Activated CD4-positive, alpha-beta T cell treated with anti-CD3 and anti-CD28 coated beads for 36 hours (primary cell): ENCODE results near the gene FAM149B1. TPM values are rescaled to one million over a fixed set of nuclear protein-coding genes. Genes with fewer than 3 reads are reported as not detected.

Experiments
- ATAC-seq: fragments of 200-7000 bp; cut with Tn5 transposase; one replicate; pipeline ENCODE4 v1.10.0; 2021; ENCODE audit warnings: mild to moderate bottlenecking, moderate library complexity
- CTCF ChIA-PET: fragments of 350-600 bp; sonication (Branson Sonifier 250); formaldehyde crosslinking; loops from one replicate; lab custom pipeline; 2021; ENCODE audit warnings: antibody characterized with exemption; lab: Charles Lee
- POLR2A ChIA-PET: fragments of 350-600 bp; sonication (Branson Sonifier 250); formaldehyde crosslinking; loops from one replicate; lab custom pipeline; 2021; ENCODE audit warnings: antibody characterized with exemption, inconsistent platforms; lab: Charles Lee
- DNase-seq: peaks from one replicate; pipeline ENCODE4 v3.0.0-alpha.2; 2020
- H3K27ac Mint-ChIP-seq: one replicate; pipeline ENCODE4 v1.8.0; 2021; ENCODE audit warnings: mixed read lengths
- H3K27me3 Mint-ChIP-seq: one replicate; pipeline ENCODE4 v1.8.0; 2021; ENCODE audit warnings: mixed read lengths
- H3K36me3 Mint-ChIP-seq: one replicate; pipeline ENCODE4 v1.8.0; 2021; ENCODE audit warnings: low read depth, mixed read lengths
- H3K4me1 Mint-ChIP-seq: one replicate; pipeline ENCODE4 v1.8.0; 2021; ENCODE audit warnings: mixed read lengths
- H3K4me3 Mint-ChIP-seq: one replicate; pipeline ENCODE4 v1.8.0; 2021; ENCODE audit warnings: mild to moderate bottlenecking, moderate library complexity, mixed read lengths
- H3K9me3 Mint-ChIP-seq: one replicate; pipeline ENCODE4 v1.8.0; 2021; ENCODE audit warnings: low read depth, mixed read lengths
- intact Hi-C, 2 experiments: fragments of 100-400 bp; cut with DNase I in 1 of 2; cut with micrococcal nuclease in 1 of 2; formaldehyde crosslinking; loops; one replicate each; pipeline versions ENCODE4 v1.14.2 to v1.15.1; 2022 to 2024; cut with DNase I, micrococcal nuclease
- total RNA-seq, 2 experiments: library from RNA; stranded (reverse); gene quantifications; one replicate each; pipeline ENCODE4 v1.2.3, GENCODE V29; 2021

The FAM149B1 gene
- total RNA-seq, 2 experiments from 2014 or later: 16.0 to 18.6 TPM

- DNase-seq (no peak), ATAC-seq (no peak)
- Mint-ChIP-seq H3K36me3 (peaks cover 27% of the 10 kb centered on the region), H3K4me3 (no peak overlapping the region), H3K27me3 (no peaks in the 10 kb centered on the region), H3K27ac (no peak overlapping the region), H3K9me3 (peaks cover 6% of the 10 kb centered on the region), H3K4me1 (peaks cover 3% of the 10 kb centered on the region)
- intact Hi-C loops: no loop called here
- ChIA-PET POLR2A (interaction anchor here (0.6 kb wide), 1 partner anchor 12 kb away, joined by 5 read pairs; no protein-coding TSS in a partner anchor), CTCF (no interaction called here)
Measured at GRCh38 chr10:73209705-73210104, 41.8 kb downstream of the FAM149B1 start.

- no peak for DNase-seq
- intact Hi-C loops: no loop called here
- Mint-ChIP-seq H3K4me1 (no peaks in the 10 kb centered on the region), H3K27me3 (no peaks in the 10 kb centered on the region), H3K27ac (no peak overlapping the region), H3K36me3 (peaks cover 25% of the 10 kb centered on the region), H3K4me3 (no peak overlapping the region), H3K9me3 (peaks cover 6% of the 10 kb centered on the region)
- ATAC-seq: no peak
- POLR2A ChIA-PET: no interaction called here
- CTCF ChIA-PET: no interaction called here
Measured at GRCh38 chr10:73210395-73211105, 42.6 kb downstream of the FAM149B1 start.

DNA sequence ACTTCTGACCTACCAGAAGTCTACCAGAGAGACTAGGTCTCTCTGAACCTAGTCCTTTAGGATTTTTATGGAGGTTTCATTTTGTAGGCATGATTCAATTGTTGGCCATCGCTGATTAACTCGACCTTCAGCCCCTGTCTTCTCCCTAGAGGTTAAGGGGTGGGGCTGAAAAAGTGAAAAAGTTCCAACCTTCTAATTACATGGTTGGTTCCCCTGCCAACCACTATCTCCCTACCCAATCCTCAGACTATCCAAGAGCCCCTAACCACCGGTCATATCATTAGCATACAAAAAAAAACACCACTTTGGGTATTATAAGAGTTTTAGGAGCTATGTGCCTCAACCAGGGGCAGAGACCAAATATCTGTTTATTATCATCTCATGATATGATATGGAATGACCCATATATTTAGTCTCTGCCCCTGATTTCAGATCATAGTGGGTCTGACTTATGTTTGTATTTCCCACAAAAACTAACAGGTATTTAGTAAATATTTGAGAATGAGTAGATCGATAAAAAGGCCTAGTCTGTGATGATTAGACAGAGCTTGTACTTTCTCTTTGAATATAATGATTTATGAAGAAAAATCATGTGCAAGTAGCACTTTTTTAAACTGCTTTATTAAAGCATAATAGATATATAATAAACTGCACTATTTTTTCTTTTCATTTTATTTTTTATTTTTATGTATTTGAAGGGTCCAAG is 43.3 kb downstream of the FAM149B1 start:
- ChIA-PET POLR2A (no interaction called here), CTCF (no interaction called here)
- ATAC-seq: no peak
- H3K4me3 Mint-ChIP-seq: no peak overlapping the region
- H3K36me3 Mint-ChIP-seq: peaks cover 25% of the 10 kb centered on the region
- no peaks in the 10 kb centered on the region for H3K27me3 Mint-ChIP-seq
- no peaks in the 10 kb centered on the region for H3K9me3 Mint-ChIP-seq
- no peak overlapping the region for H3K27ac Mint-ChIP-seq
- intact Hi-C loops: no loop called here
- H3K4me1 Mint-ChIP-seq: no peaks in the 10 kb centered on the region
- no peak for DNase-seq

DNA sequence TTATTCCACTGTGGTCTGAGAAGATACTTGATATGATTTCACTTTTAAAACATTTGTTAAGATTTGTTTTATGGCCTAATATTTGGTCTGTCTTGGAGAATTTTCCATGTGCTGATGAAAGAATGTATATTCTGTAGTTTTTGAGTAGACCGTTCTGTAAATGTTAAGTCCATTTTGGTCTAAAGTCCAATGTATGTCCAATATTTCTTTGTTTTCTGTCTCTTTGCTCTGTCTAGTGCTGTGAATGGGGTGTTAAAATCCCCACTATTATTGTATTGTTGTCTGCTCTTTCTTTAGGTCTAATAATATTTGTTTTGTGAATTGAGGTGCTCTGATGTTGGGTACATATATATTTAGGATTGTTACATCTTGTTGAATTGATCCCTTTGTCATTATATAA is 47.8 kb downstream of the FAM149B1 start:
- ATAC-seq: no peak
- Mint-ChIP-seq H3K4me3 (no peak overlapping the region), H3K9me3 (no peaks in the 10 kb centered on the region), H3K27me3 (no peaks in the 10 kb centered on the region), H3K27ac (no peak overlapping the region), H3K4me1 (no peaks in the 10 kb centered on the region), H3K36me3 (peaks cover 35% of the 10 kb centered on the region)
- ChIA-PET CTCF (no interaction called here), POLR2A (no interaction called here)
- intact Hi-C loops: no loop called here
- no peak for DNase-seq

- intact Hi-C loops: no loop called here
- Mint-ChIP-seq H3K27me3 (no peaks in the 10 kb centered on the region), H3K4me1 (no peaks in the 10 kb centered on the region), H3K9me3 (no peaks in the 10 kb centered on the region), H3K36me3 (peaks cover 44% of the 10 kb centered on the region), H3K4me3 (no peak overlapping the region), H3K27ac (no peak overlapping the region)
- no peak for DNase-seq
- ATAC-seq: no peak
- ChIA-PET CTCF (interaction anchor here (1.3 kb wide), 1 partner anchor 24 kb away, joined by 3 read pairs; no protein-coding TSS in a partner anchor), POLR2A (no interaction called here)
Measured at GRCh38 chr10:73217628-73218027, 49.7 kb downstream of the FAM149B1 start.

- Mint-ChIP-seq H3K9me3 (no peaks in the 10 kb centered on the region), H3K27ac (no peak overlapping the region), H3K27me3 (no peaks in the 10 kb centered on the region), H3K4me1 (no peaks in the 10 kb centered on the region), H3K4me3 (no peak overlapping the region), H3K36me3 (peaks cover 40% of the 10 kb centered on the region)
- DNase-seq (no peak), ATAC-seq (no peak)
- intact Hi-C loops: no loop called here
- ChIA-PET CTCF (interaction anchor here (0.8 to 1.3 kb wide), 2 partner anchors 13 to 23 kb away, joined by 3 to 4 read pairs; no protein-coding TSS in a partner anchor), POLR2A (interaction anchor here (0.6 to 0.7 kb wide), 2 partner anchors 57 to 184 kb away, joined by 3 to 4 read pairs; no protein-coding TSS in a partner anchor)
Measured at GRCh38 chr10:73218431-73219191, 50.7 kb downstream of the FAM149B1 start.

GRCh38 chr10:73219384-73219783 is 51.5 kb downstream of the FAM149B1 start:
- POLR2A ChIA-PET: no interaction called here
- no peaks in the 10 kb centered on the region for H3K9me3 Mint-ChIP-seq
- H3K27ac Mint-ChIP-seq: no peak overlapping the region

DNA sequence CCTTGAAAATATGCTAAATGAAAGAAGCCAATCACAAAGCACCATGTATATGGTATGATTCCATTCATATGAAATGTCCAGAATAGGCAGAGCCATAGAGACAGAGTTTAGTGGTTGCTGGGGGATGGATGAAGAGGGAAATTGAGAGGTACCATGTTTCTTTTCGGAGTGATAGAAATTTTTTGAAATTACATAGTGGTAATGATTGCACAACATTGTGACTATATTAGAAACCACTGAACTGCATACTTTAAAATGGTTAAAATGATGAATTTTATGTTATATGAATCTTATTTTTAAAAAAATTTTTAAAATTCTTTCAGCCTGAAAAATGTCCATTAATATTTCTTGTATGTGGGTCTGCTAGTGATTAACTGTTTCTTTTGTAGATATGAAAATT is 53.1 kb downstream of the FAM149B1 start:
- intact Hi-C loops: no loop called here
- ATAC-seq (no peak), DNase-seq (no peak)
- Mint-ChIP-seq H3K4me3 (no peak overlapping the region), H3K27ac (no peak overlapping the region), H3K27me3 (no peaks in the 10 kb centered on the region), H3K4me1 (no peaks in the 10 kb centered on the region), H3K9me3 (no peaks in the 10 kb centered on the region), H3K36me3 (peaks cover 30% of the 10 kb centered on the region)
- POLR2A ChIA-PET: no interaction called here
- CTCF ChIA-PET: no interaction called here

More at GRCh38 chr10:73219384-73219783, 51.5 kb downstream of the FAM149B1 start:
- Mint-ChIP-seq H3K4me3 (no peak overlapping the region), H3K4me1 (no peaks in the 10 kb centered on the region), H3K27me3 (no peaks in the 10 kb centered on the region), H3K36me3 (peaks cover 35% of the 10 kb centered on the region)
- no peak for DNase-seq
- intact Hi-C loops: no loop called here
- no peak for ATAC-seq
- CTCF ChIA-PET: interaction anchor here (1.3 kb wide), 1 partner anchor 44 kb away, joined by 3 read pairs; no protein-coding TSS in a partner anchor

- ChIA-PET POLR2A (interaction anchor here (1.0 kb wide), 1 partner anchor 22 kb away, joined by 3 read pairs; the partner anchor contains the start of gene DNAJC9), CTCF (interaction anchor here (1.3 kb wide), 1 partner anchor 305 kb away, joined by 3 read pairs; no protein-coding TSS in a partner anchor)
- Mint-ChIP-seq H3K4me1 (no peaks in the 10 kb centered on the region), H3K4me3 (no peak overlapping the region), H3K27me3 (no peaks in the 10 kb centered on the region), H3K36me3 (peaks cover 19% of the 10 kb centered on the region), H3K27ac (no peak overlapping the region), H3K9me3 (no peaks in the 10 kb centered on the region)
- peak; percentile 65 for ATAC-seq
- intact Hi-C loops: no loop called here
- no peak for DNase-seq
Measured at GRCh38 chr10:73225518-73225917, 57.6 kb downstream of the FAM149B1 start.

DNA sequence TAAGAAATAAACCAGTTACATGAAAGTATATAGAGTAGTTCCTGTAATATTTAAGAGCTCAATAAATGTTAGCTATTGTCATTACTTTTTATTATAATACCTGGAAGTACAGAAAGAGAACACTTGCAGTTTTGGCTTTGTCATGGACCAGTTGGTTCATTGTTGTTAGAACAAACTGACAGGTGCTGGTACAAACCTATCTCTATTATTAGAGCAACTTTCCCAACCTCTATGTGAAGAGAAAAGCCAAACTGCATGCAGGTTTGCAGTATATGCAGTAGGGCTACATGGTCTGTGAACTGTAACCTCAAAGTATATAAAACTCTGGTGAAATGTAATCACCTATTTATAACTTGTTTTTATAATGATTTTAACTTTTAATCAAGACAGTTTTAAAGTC is 58.7 kb downstream of the FAM149B1 start:
- DNase-seq (no peak), ATAC-seq (no peak)
- intact Hi-C loops: no loop called here
- no peaks in the 10 kb centered on the region for H3K9me3 Mint-ChIP-seq
- CTCF ChIA-PET: interaction anchor here (1.3 kb wide), 1 partner anchor 303 kb away, joined by 3 read pairs; no protein-coding TSS in a partner anchor
- no peak overlapping the region for H3K27ac Mint-ChIP-seq
- POLR2A ChIA-PET: no interaction called here
- H3K36me3 Mint-ChIP-seq: peaks cover 20% of the 10 kb centered on the region
- H3K4me1 Mint-ChIP-seq: no peaks in the 10 kb centered on the region
- no peaks in the 10 kb centered on the region for H3K27me3 Mint-ChIP-seq
- no peak overlapping the region for H3K4me3 Mint-ChIP-seq

DNA sequence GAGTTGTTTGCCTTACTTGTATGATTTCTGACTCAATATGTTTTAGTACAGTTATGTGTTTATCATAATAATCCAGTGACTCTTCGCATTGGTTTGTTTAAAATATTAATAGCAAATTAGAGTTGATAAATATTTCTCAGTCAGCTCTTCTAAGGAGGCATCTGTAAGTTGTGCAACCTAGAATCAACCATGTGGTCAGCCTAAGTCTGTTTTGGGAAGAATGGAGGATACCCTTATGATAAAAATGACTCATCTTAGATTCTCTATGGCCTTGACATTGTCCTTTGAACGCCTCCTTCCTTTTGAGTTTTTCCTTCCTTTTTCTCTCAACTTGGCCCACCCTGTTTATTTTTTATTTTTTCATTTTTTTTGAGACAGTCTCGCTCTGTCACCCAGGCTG is 60.3 kb downstream of the FAM149B1 start:
- ATAC-seq: no peak
- peaks cover 16% of the 10 kb centered on the region for H3K36me3 Mint-ChIP-seq
- DNase-seq: no peak
- H3K9me3 Mint-ChIP-seq: no peaks in the 10 kb centered on the region
- H3K4me1 Mint-ChIP-seq: no peaks in the 10 kb centered on the region
- no peaks in the 10 kb centered on the region for H3K27me3 Mint-ChIP-seq
- ChIA-PET POLR2A (no interaction called here), CTCF (no interaction called here)
- no peak overlapping the region for H3K4me3 Mint-ChIP-seq
- no peak overlapping the region for H3K27ac Mint-ChIP-seq
- intact Hi-C loops: no loop called here
